ENCODE results near the gene KAT6B.
A peak's percentile ranks its signal among the peaks of the same experiment; 100 is the strongest.

KAT6B gene

GRCh38 chr10:74910976-74911350 is 84.6 kb downstream of the KAT6B start:
- no peak overlapping the region for H3K4me3 ChIP-seq (ENCODE audit: control insufficient read depth, low read depth, low read length)
- TF ChIP-seq CTCF (conservative IDR thresholded peaks at IDR 0.05; ENCODE audit: control insufficient read depth, insufficient read depth, low read depth, low read length), result no peak
- peak; percentile 53 for DNase-seq (ENCODE audit: low read depth)

GRCh38 chr10:74912182-74912581 is 85.8 kb downstream of the KAT6B start:
- no peak for DNase-seq (ENCODE audit: low read depth)
- no peak overlapping the region for H3K4me3 ChIP-seq (ENCODE audit: control insufficient read depth, low read depth, low read length)
- TF ChIP-seq CTCF (conservative IDR thresholded peaks at IDR 0.05; ENCODE audit: control insufficient read depth, insufficient read depth, low read depth, low read length), result no peak

GRCh38 chr10:74912682-74913081 is 86.3 kb downstream of the KAT6B start:
- no peak for DNase-seq (ENCODE audit: low read depth)
- no peak overlapping the region for H3K4me3 ChIP-seq (ENCODE audit: control insufficient read depth, low read depth, low read length)

GRCh38 chr10:74913377-74913979 is 87.1 kb downstream of the KAT6B start:
- no peak for TF ChIP-seq CTCF (conservative IDR thresholded peaks at IDR 0.05; ENCODE audit: control insufficient read depth, insufficient read depth, low read depth, low read length)
- no peak for DNase-seq (ENCODE audit: low read depth)
- no peak overlapping the region for H3K4me3 ChIP-seq (ENCODE audit: control insufficient read depth, low read depth, low read length)

More at GRCh38 chr10:74912682-74913081, 86.3 kb downstream of the KAT6B start:
- no peak for TF ChIP-seq CTCF (conservative IDR thresholded peaks at IDR 0.05; ENCODE audit: control insufficient read depth, insufficient read depth, low read depth, low read length)

GRCh38 chr10:74916283-74916682 is 89.9 kb downstream of the KAT6B start:
- TF ChIP-seq CTCF (conservative IDR thresholded peaks at IDR 0.05; ENCODE audit: control insufficient read depth, insufficient read depth, low read depth, low read length), result no peak
- H3K4me3 ChIP-seq (ENCODE audit: control insufficient read depth, low read depth, low read length), result no peak overlapping the region
- no peak for DNase-seq (ENCODE audit: low read depth)

GRCh38 chr10:74917481-74918077 is 91.2 kb downstream of the KAT6B start:
- peak; percentile 76 for DNase-seq (ENCODE audit: low read depth)
- H3K4me3 ChIP-seq (ENCODE audit: control insufficient read depth, low read depth, low read length), result no peak overlapping the region
- TF ChIP-seq CTCF (conservative IDR thresholded peaks at IDR 0.05; ENCODE audit: control insufficient read depth, insufficient read depth, low read depth, low read length), result no peak
